Gastroesophageal sphincter (tissue), 4 donors: ENCODE measurements around the gene NT5C3B. TPM values are rescaled to one million over a fixed set of nuclear protein-coding genes. Genes with fewer than 3 reads are reported as not detected.
"Not testable (repeated sequence)": the region's sequence is repeated elsewhere in the genome, so short reads cannot be mapped to it uniquely, and the experiment has no call there.

ENCODE experiments used
- ATAC-seq: fragments of 150-250 bp; one replicate; pipeline ENCODE4 v1.9.1; 2016; ENCODE audit warnings: mild to moderate bottlenecking, moderate library complexity
- H3K27ac ChIP-seq, 4 donors: fragments of 200-600 bp; sonication (generic) in 3 of 4; 1 replicate in 3 of 4; 2 replicates in 1 of 4; pipeline ENCODE4 v1.5.1; 2016 to 2019
- H3K27me3 ChIP-seq: fragments of 200-600 bp; sonication (generic); one replicate; pipeline ENCODE4 v1.5.1; 2019
- H3K36me3 ChIP-seq, 2 donors: fragments of 200-600 bp; sonication (generic); one replicate each; pipeline ENCODE4 v1.5.1; 2019; ENCODE audit warnings: control low read depth in 1 of 2
- H3K4me1 ChIP-seq, 3 donors: fragments of 200-600 bp; sonication (generic); 1 replicate in 2 of 3; 2 replicates in 1 of 3; pipeline ENCODE4 v1.5.1; 2016 to 2019; ENCODE audit warnings: control low read depth in 2 of 3
- H3K4me3 ChIP-seq, 2 donors: fragments of 200-600 bp; sonication (generic); one replicate each; pipeline ENCODE4 v1.5.1; 2019; ENCODE audit warnings: mild to moderate bottlenecking in 1 of 2, moderate library complexity in 1 of 2
- H3K9me3 ChIP-seq, 3 donors: fragments of 200-600 bp; sonication (generic); one replicate each; pipeline ENCODE4 v1.5.1; 2017 to 2019; ENCODE audit warnings: control low read depth in 2 of 3
- CTCF ChIP-seq, 4 experiments: fragments of 200-600 bp in 2 of 4; fragments of 450-650 bp in 2 of 4; sonication (generic) in 1 of 4; IDR thresholded peaks; one replicate each; pipeline ENCODE4 v1.5.1; 2017 to 2019; ENCODE audit warnings: antibody characterized with exemption in 4 of 4, mild to moderate bottlenecking in 2 of 4, moderate library complexity in 2 of 4
- EP300 ChIP-seq: sonication (generic); formaldehyde crosslinking; IDR thresholded peaks from one replicate; pipeline ENCODE4 v1.6.1; 2017; ENCODE audit warnings: antibody characterized with exemption, mild to moderate bottlenecking
- POLR2A ChIP-seq, 2 donors: fragments of 450-650 bp; IDR thresholded peaks; one replicate each; pipeline ENCODE4 v1.6.1; 2017; ENCODE audit warnings: antibody characterized with exemption in 2 of 2, mild to moderate bottlenecking in 2 of 2, moderate library complexity in 1 of 2
- POLR2AphosphoS5 ChIP-seq: sonication (generic); formaldehyde crosslinking; IDR thresholded peaks from one replicate; pipeline ENCODE4 v1.6.1; 2017; ENCODE audit warnings: antibody characterized with exemption
- WGBS, 2 donors: methylation state at CpG; one replicate each; pipeline ENCODE4 v1.1.5; 2018; ENCODE audit warnings: low coverage in 1 of 2; 5-methylcytosine and 5-hydroxymethylcytosine counted together
- small RNA-seq, 4 donors: library from RNA; depleted of rRNA; stranded (forward); fragments of <200 nt; gene quantifications; one replicate each; pipeline ENCODE3, GENCODE V24; 2016
- total RNA-seq, 4 donors: library from RNA; depleted of rRNA; stranded (reverse); fragments of >200 nt; gene quantifications; one replicate each; pipeline ENCODE4 v1.1.0, GENCODE V29; 2016

Gene NT5C3B
- total RNA-seq, 4 donors from 2014 or later = 64.8 to 83.7 (median 71.5) TPM

GRCh38 chr17:41779954-41780353 lies 56.1 kb downstream of the NT5C3B start:
- WGBS, 2 donors = no CpG with 5 or more reads among the region's 1 CpG
- Histone ChIP-seq H3K27me3 (peaks cover 37% of the 10 kb centered on the region), H3K27ac (no peak overlapping the region), H3K9me3 (no peaks in the 10 kb centered on the region), H3K4me3 (no peak overlapping the region), H3K4me1 (peaks cover 0 to 68% (median 41%) of the 10 kb centered on the region in 3 donors), H3K36me3 (no peaks in the 10 kb centered on the region)
- TF ChIP-seq CTCF (IDR thresholded peaks at IDR 0.05) (no peak), POLR2A (IDR thresholded peaks at IDR 0.05) (no peak), EP300 (no peak), POLR2AphosphoS5 (no peak)
- ATAC-seq = no peak

- whole genome bisulfite sequencing, 2 donors = no CpG with 5 or more reads among the region's 12 CpGs
- peak; percentile 71 for ATAC-seq
These were observed 58.4 kb downstream of the NT5C3B start for GRCh38 chr17:41777574-41778188.

GRCh38 chr17:41777157-41777573 lies 58.9 kb downstream of the NT5C3B start:
- H3K27ac ChIP-seq = peak overlapping the region in 3 of 4 donors; percentile 73 to 75 (median 74)
- peaks cover 16% of the 10 kb centered on the region for H3K27me3 ChIP-seq
- TF ChIP-seq CTCF (IDR thresholded peaks at IDR 0.05) (peak in 2 of 4 experiments; percentile 26 to 35), POLR2A (IDR thresholded peaks at IDR 0.05) (no peak)
- 47% methylated on average over 3 of the region's 4 CpGs; no CpG with 5 or more reads in 1 of the 2 donors for WGBS, 2 donors
- H3K36me3 ChIP-seq = no peaks in the 10 kb centered on the region
- no peaks in the 10 kb centered on the region for H3K9me3 ChIP-seq
- peaks cover 0 to 76% (median 41%) of the 10 kb centered on the region in 3 donors for H3K4me1 ChIP-seq
- peak; percentile 49 for ATAC-seq
- H3K4me3 ChIP-seq = no peak overlapping the region

More at GRCh38 chr17:41777574-41778188, 58.4 kb downstream of the NT5C3B start:
- Histone ChIP-seq H3K27ac (peak overlapping the region in 3 of 4 donors; percentile 73 to 75 (median 74)), H3K4me3 (no peak overlapping the region), H3K36me3 (no peaks in the 10 kb centered on the region), H3K27me3 (peaks cover 21% of the 10 kb centered on the region), H3K4me1 (peaks cover 0 to 76% (median 44%) of the 10 kb centered on the region in 3 donors), H3K9me3 (no peaks in the 10 kb centered on the region)
- TF ChIP-seq POLR2AphosphoS5 (peak; percentile 18), POLR2A (IDR thresholded peaks at IDR 0.05) (no peak)

GRCh38 chr17:41776262-41776900 lies 59.7 kb downstream of the NT5C3B start:
- Histone ChIP-seq H3K4me1 (peaks cover 0 to 72% (median 38%) of the 10 kb centered on the region in 3 donors), H3K27ac (peak overlapping the region in 2 of 4 donors; percentile 73 to 74), H3K27me3 (peaks cover 13% of the 10 kb centered on the region)
- not testable (repeated sequence) for H3K4me3 ChIP-seq, H3K9me3 ChIP-seq, H3K36me3 ChIP-seq, ATAC-seq
- WGBS, 2 donors = 83 to 96% methylated on average over 3 to 6 of the region's 14 CpGs

- no peak for ATAC-seq
- H3K4me1 ChIP-seq = peaks cover 0 to 69% (median 38%) of the 10 kb centered on the region in 3 donors
These were observed 60.4 kb downstream of the NT5C3B start for GRCh38 chr17:41775394-41776226.

More at GRCh38 chr17:41775394-41776226, 60.4 kb downstream of the NT5C3B start:
- no peak overlapping the region for H3K4me3 ChIP-seq
- WGBS, 2 donors = 79 to 81% methylated on average over 2 to 8 of the region's 12 CpGs
- peaks cover 10% of the 10 kb centered on the region for H3K27me3 ChIP-seq
- H3K36me3 ChIP-seq = peaks cover 0 to 10% of the 10 kb centered on the region in 2 donors
- peak overlapping the region in 3 of 4 donors; percentile 31 to 74 (median 41) for H3K27ac ChIP-seq
- TF ChIP-seq EP300 = no peak
- no peak for TF ChIP-seq CTCF (IDR thresholded peaks at IDR 0.05)
- no peak for TF ChIP-seq POLR2AphosphoS5
- no peak for TF ChIP-seq POLR2A (IDR thresholded peaks at IDR 0.05)
- no peaks in the 10 kb centered on the region for H3K9me3 ChIP-seq

Small RNAs within 50 kb of the gene (small RNA-seq; reads per million reads assigned to genes)
- 0 reads per million in 4 donors for gene AC125257.2

Other genes starting within 250 kb of the NT5C3B start
- 100 to 1,000 TPM in 1 of 4 donors, 10 to 100 TPM in 1, 1 to 10 TPM in 1, not detected in 1; 1.4 to 105 (median 41.1) TPM for gene KRT14, start 249.3 kb downstream of the NT5C3B start, total RNA-seq
- gene KRT16, start 223.5 kb downstream of the NT5C3B start, total RNA-seq = 10 to 100 TPM in 2 of 4 donors, 1 to 10 TPM in 2; 1.1 to 78.8 (median 13.5) TPM
- 10 to 100 TPM in 2 of 4 donors, 1 to 10 TPM in 1, not detected in 1; 7.0 to 18.5 (median 17.4) TPM for gene KRT17, start 211.7 kb downstream of the NT5C3B start, total RNA-seq
- 100 to 1,000 TPM; 224 to 331 (median 270) TPM for gene EIF1, start 147.3 kb downstream of the NT5C3B start, total RNA-seq
- gene GAST, start 123.9 kb downstream of the NT5C3B start, total RNA-seq = not detected
- under 1 TPM in 1 of 4 donors, not detected in 3; 0.54 TPM for gene HAP1, start 101.6 kb downstream of the NT5C3B start, total RNA-seq
- gene JUP, start 49.5 kb downstream of the NT5C3B start, total RNA-seq = 10 to 100 TPM; 30.8 to 60.9 (median 41.7) TPM
- gene P3H4, start 24.3 kb downstream of the NT5C3B start, total RNA-seq = 10 to 100 TPM in 3 of 4 donors, 1 to 10 TPM in 1; 8.3 to 20.9 (median 19.1) TPM
- gene FKBP10, start 23.2 kb downstream of the NT5C3B start, total RNA-seq = 10 to 100 TPM; 33.7 to 43.2 (median 38.2) TPM
- gene KLHL10, start 1.6 kb upstream of the NT5C3B start, total RNA-seq = 1 to 10 TPM in 2 of 4 donors, under 1 TPM in 2; 0.62 to 2.7 (median 1.4) TPM
- gene KLHL11, start 29.2 kb upstream of the NT5C3B start, total RNA-seq = 10 to 100 TPM; 17.5 to 32.7 (median 22.7) TPM
- 10 to 100 TPM; 40.8 to 84.0 (median 61.6) TPM for gene ACLY, start 82.7 kb upstream of the NT5C3B start, total RNA-seq
- 1 to 10 TPM in 1 of 4 donors, under 1 TPM in 3; 0.19 to 2.2 (median 0.60) TPM for gene ODAD4, start 94.4 kb upstream of the NT5C3B start, total RNA-seq
- 10 to 100 TPM; 56.7 to 97.9 (median 64.7) TPM for gene CNP, start 130.6 kb upstream of the NT5C3B start, total RNA-seq
- 10 to 100 TPM; 41.9 to 59.6 (median 54.4) TPM for gene DNAJC7, start 181.2 kb upstream of the NT5C3B start, total RNA-seq
- 10 to 100 TPM; 40.1 to 72.3 (median 52.8) TPM for gene NKIRAS2, start 183.9 kb upstream of the NT5C3B start, total RNA-seq
- 1 to 10 TPM in 1 of 4 donors, under 1 TPM in 3; 0.27 to 1.4 (median 0.58) TPM for gene C17orf113, start 214.4 kb upstream of the NT5C3B start, total RNA-seq